Activated T-cell treated with anti-CD3 and anti-CD28 coated beads for 4 hours (primary cell): ENCODE data around the gene CD8A.
A peak's percentile ranks its signal among the peaks of the same experiment; 100 is the strongest.

ENCODE experiments used
- DNase-seq: peaks from one replicate; pipeline ENCODE4 v3.0.0-alpha.2; 2020

Gene CD8A

GRCh38 chr2:86808315-86809161, 17.8 kb upstream of the CD8A start:
- DNase-seq: peak; percentile 93

- DNase-seq: no peak
Observed at GRCh38 chr2:86807468-86808275, 17.0 kb upstream of the CD8A start.

DNA sequence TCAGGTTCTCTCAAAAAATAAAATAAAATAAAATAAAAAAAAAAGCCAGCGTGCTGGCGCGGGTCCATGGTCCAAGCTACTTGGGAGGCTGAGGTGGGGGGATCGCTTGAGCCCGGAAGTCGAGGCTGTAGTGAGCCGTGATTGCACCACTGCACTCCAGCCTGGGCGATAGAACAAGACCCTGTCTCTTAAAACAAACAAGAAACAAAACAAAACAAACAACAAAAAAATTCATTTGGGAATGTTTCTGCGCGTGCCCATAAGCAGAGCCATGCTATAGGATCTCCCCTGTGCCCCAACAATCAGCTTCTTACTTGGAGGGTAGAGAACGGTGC, 16.4 kb upstream of the CD8A start:
- no peak for DNase-seq

DNA sequence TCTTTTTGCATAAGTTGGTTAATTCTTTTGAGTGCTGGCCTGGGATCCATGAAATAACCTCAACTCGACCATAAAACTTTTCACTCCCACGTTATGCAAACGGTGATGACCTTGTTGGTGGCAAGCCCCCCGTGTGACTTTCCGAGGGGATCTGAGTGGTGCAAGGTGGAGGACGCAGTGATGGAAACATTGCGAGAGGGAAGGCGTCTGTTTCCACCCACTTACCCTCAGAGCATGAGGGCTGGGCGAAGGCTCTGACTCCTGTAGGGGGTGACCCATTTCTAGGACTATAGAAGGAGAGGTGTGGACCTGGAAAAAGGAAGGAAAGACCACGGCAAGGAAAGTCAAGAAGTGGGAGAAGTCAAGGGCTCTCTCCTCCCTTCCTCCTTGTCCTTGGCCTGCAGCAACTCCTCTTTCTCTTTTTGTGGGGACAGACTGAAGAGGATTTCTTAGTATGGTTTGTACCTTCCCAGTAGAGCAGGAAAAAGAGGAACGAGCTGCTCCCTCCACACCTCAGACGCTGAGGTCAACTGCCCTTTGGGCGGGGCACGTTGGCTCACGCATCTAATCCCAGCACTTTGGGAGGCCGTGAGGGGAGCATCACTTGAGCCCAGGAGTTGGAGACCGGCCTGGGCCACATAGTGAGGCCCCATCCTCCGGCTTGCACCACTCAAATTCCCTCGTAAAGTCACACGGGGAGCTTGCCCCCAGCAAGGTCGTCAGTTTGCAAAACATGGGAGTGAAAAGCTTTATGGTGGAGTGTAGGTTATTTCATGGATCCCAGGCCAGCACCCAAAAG, 15.5 kb upstream of the CD8A start:
- no peak for DNase-seq

- no peak for DNase-seq
Observed at GRCh38 chr2:86800856-86801567, 10.3 kb upstream of the CD8A start.

GRCh38 chr2:86794861-86795260, 4.1 kb upstream of the CD8A start:
- DNase-seq: no peak

DNA sequence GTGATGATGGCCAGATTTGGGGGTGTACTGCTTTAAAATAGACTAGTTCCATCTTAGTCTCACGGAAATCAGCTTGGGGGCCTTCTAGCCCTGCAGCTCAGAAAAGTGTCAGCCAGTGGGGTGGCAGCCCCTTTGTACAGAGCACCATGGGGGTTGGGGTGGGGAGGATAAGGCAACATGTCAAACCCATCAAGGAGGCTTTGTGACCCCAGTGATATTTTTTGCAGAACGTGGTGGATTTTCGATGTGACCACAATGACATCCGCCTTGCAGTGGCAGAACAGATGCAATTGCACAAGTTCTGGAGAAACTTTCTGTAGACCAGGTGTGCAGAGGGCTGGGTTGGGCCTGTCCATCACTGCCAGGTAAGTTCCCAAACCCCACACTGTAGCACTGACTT, 3.0 kb upstream of the CD8A start:
- no peak for DNase-seq

DNA sequence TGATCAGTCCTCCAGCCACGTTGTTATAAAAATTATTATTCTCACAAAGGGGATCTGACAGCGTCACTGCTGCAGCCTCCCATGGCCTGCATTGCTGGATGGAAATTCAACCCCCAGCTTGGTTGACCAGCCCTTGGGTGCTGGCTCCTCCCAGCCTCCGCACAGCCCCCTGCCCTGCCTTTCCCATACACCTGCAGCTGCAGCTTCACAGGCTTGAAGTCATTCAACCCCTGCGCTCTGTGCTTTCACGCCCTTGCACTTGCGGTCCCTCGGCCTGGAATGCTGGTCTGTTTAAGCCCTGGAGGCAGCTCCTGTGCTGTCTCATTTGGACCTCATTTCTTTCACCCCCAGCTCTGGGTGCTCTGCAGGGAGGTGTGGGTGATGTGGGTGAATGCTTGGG, 860 bp upstream of the CD8A start:
- no peak for DNase-seq

DNA sequence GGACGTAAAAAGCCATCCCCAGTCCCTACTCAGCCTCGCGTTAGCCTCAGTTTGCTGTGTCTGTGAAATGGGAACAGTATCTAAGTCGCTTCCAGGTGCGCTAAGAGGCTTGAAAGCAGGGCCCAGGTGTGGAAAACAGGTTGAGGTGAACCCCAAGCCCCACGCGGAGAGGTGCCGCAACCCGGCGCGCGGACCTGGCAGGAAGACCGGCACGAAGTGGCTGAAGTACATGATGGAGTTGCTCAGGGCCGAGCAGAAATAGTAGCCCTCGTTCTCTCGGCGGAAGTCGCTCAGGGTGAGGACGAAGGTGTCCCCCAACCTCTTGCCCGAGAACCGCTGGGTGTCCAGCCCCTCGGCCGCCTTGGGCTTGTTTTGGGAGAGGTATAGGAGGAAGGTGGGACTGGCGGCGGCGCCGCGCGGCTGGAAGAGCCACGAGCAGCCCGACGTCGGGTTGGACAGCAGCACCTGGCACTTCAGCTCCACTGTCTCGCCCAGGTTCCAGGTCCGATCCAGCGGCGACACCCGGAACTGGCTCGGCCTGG, 508 bp downstream of the CD8A start:
- no peak for DNase-seq

GRCh38 chr2:86789687-86790133, 1.0 kb downstream of the CD8A start:
- no peak for DNase-seq

GRCh38 chr2:86788881-86789686, 1.6 kb downstream of the CD8A start:
- no peak for DNase-seq

GRCh38 chr2:86788165-86788564, 2.5 kb downstream of the CD8A start:
- no peak for DNase-seq

GRCh38 chr2:86787736-86788135, 3.0 kb downstream of the CD8A start:
- no peak for DNase-seq

- DNase-seq: no peak
Observed at GRCh38 chr2:86786001-86786536, 4.6 kb downstream of the CD8A start.

DNA sequence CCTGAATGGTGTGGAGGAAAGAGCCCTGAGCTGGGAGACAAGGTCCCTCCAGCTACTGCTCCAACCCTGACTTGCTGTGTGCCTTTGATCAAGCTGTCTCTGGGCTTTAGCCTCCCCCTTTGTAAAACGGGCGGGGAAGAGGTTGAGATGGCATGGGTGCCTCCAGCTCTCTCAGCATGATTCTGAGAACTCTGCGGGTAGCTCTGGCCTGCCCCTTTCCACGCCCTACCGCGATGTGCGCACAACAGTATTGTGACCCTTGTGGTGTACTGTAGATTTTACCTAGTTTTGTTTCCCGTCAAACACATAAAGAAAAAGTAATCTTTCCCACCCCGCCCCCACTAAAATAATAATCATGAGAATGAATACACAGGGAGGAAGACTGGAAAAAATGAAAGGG, 5.3 kb downstream of the CD8A start:
- peak; percentile 45 for DNase-seq

DNA sequence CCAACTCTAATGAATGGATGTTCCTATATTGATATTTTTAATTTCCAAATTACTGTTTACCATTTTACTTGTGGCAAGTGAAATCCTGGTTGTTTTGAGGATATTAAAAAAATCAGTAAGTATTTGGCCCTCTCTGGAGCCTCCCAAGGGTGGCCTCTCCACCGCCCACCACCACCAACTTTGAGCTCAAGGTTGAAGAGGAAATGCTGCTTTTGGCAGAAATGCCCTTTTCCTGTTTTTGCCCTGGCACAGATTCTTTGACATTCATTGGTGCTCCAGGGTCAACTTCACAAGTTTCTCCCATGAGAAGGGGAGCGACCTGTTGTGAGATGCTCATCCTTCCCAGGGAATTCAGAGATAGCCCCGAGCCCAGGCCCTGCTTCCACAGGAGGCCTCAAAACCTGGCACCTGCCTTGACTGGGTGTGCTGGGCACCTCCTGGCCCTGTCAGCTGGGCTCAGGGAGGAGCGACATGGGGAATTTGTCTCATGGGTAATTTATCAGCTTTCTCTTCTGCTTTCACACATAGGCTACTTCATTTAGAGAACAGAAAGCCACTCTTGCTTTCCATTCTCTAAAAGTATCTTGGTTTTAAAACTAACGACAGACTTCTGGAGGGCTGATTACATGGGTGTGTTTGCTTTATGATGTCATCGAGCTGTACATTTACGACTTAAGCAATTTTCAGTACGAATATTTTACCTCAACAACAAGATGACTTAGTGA, 6.9 kb downstream of the CD8A start:
- DNase-seq: no peak

GRCh38 chr2:86782748-86783147, 8.0 kb downstream of the CD8A start:
- DNase-seq: no peak

DNA sequence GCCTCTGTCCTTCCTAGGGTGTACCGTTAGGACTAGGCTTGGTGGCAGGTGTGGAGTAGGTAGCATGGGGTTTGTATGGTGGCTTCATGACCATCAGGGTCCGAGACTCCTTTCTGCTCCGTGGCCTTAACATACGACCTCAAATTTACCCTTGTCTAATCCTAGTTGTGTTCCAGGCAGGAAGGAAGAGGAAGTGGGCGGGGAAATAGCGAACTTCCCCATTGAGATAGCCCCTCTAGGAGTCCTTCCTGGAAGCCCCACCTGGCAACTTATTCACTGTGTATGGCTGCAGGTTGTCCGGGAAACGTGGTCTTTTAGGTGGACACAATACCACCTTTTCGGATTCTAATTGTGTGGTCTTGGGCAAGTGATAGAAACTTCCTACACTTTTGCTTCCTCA, 9.3 kb downstream of the CD8A start:
- no peak for DNase-seq

- DNase-seq: no peak
Observed at GRCh38 chr2:86779971-86780370, 10.7 kb downstream of the CD8A start.

DNA sequence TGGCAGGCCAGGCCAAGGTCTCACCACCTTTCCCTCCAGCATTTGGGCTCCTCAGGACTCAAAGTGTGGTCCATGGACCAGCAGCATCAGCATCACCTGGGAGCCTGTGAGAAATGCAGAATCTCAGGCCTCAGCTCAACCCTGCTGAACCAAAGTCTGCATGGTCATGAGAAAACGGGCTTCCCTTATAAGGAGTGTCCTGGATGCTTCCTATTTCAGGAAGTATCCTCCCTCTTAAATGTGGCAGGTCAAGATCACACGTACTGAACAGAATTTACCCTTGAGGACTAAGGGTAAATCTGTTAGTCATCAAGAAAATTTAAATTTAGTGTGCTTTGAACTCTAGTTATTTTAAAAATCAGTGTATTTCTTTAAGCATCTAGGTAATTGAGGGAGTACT, 11.8 kb downstream of the CD8A start:
- DNase-seq: no peak

GRCh38 chr2:86776532-86776931, 14.2 kb downstream of the CD8A start:
- DNase-seq: no peak
